ENCODE data around the gene RXRA.

DNA sequence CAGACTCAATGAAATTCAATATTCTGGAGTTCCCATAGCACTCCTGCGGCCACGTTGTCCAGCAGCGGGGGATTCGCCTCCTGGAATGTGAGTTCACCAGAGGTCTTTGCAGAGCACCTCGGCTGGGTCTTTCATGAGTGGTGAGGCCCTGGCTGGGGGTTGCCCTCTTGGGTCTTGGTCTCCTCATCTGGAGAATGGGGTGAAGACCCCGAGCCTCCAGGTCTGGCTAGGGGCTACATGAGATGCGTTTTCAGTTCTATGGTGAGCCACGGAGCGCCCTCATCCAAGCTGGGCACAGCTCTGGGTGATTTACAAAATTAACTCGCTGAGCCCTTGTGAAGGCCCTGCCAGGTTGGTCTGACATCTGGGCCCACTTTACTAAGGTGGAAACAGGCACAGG, 37.5 kb upstream of the RXRA start:
- TF ChIP-seq, protein P1, sequence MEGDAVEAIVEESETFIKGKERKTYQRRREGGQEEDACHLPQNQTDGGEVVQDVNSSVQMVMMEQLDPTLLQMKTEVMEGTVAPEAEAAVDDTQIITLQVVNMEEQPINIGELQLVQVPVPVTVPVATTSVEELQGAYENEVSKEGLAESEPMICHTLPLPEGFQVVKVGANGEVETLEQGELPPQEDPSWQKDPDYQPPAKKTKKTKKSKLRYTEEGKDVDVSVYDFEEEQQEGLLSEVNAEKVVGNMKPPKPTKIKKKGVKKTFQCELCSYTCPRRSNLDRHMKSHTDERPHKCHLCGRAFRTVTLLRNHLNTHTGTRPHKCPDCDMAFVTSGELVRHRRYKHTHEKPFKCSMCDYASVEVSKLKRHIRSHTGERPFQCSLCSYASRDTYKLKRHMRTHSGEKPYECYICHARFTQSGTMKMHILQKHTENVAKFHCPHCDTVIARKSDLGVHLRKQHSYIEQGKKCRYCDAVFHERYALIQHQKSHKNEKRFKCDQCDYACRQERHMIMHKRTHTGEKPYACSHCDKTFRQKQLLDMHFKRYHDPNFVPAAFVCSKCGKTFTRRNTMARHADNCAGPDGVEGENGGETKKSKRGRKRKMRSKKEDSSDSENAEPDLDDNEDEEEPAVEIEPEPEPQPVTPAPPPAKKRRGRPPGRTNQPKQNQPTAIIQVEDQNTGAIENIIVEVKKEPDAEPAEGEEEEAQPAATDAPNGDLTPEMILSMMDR (IDR thresholded peaks at IDR 0.05 in 8 of 11, conservative IDR thresholded peaks at IDR 0.05 in 3 of 11), result no peak
- TF ChIP-seq POLR2AphosphoS5 (IDR thresholded peaks at IDR 0.05), result no peak

Data from spleen (tissue), 7 donors.